ENCODE measurements around the gene CCDC13. TPM values are rescaled to one million over a fixed set of nuclear protein-coding genes. Genes with fewer than 3 reads are reported as not detected.

CCDC13 gene
- total and polyA plus RNA-seq, 10 of the 15 experiments (the other 5 are each of a cell fraction or from before 2014, with no cell fraction given) = 0.13 to 0.81 (median 0.30) TPM; not detected in 4

GRCh38 chr3:42728056-42728455 is 45.0 kb downstream of the CCDC13 start (continued):
- TF ChIP-seq MYC (IDR thresholded peaks at IDR 0.05; ENCODE audit: insufficient read depth, insufficient read length, insufficient replicate concordance, low read length, severe bottlenecking) (no peak), MTA2 (IDR thresholded peaks at IDR 0.05; ENCODE audit: low read depth) (no peak), EGR1 (IDR thresholded peaks at IDR 0.05; ENCODE audit: borderline replicate concordance in 1 of 2, low read depth in 2 of 2, low read length in 2 of 2) (no peak), SIN3A (IDR thresholded peaks at IDR 0.05; ENCODE audit: low read depth, low read length) (no peak), BCL11A (IDR thresholded peaks at IDR 0.05; ENCODE audit: low read depth, low read length) (no peak), STAT3 (IDR thresholded peaks at IDR 0.05; ENCODE audit: low read depth, low read length) (no peak), ZNF24 (IDR thresholded peaks at IDR 0.05) (no peak)

GRCh38 chr3:42725454-42725853 is 47.6 kb downstream of the CCDC13 start:
- ChIA-PET CTCF (interaction anchor here (0.9 kb wide), 1 partner anchor 17 kb away, joined by 3 read pairs; no protein-coding TSS in a partner anchor), RAD21 (ENCODE audit: unreplicated experiment) (no interaction called here), POLR2A (no interaction called here), SMC1A (ENCODE audit: uncharacterized antibody, unreplicated experiment) (no interaction called here)
- 31% methylated on average over 2 of the region's 2 CpGs for WGBS (ENCODE audit: insufficient coverage, insufficient replicate concordance, low lambda C conversion rate, missing lambda C conversion rate)
- no peak overlapping the region for H3K4me3 ChIP-seq
- in situ Hi-C loops (cut with MboI) (no loop called here), intact Hi-C loops (cut with micrococcal nuclease; ENCODE audit: unreplicated experiment) (no loop called here)
- H3K79me2 ChIP-seq (ENCODE audit: control insufficient read depth, insufficient read depth, low read length) = no peaks in the 10 kb centered on the region
- no peaks in the 10 kb centered on the region for H3K27me3 ChIP-seq (replicated peaks in 1 of 2; ENCODE audit: control insufficient read depth in 2 of 2, insufficient read depth in 2 of 2, low read length in 1 of 2)
- H3K4me1 ChIP-seq (ENCODE audit: control insufficient read depth, insufficient read depth, low read length) = no peaks in the 10 kb centered on the region
- H2AFZ ChIP-seq (ENCODE audit: control insufficient read depth, low read depth, low read length) = no peak overlapping the region
- BruUV-seq (replicated peaks) = no TSS peak
- H3K27ac ChIP-seq (ENCODE audit: control insufficient read depth, insufficient read depth) = no peak overlapping the region
- FAIRE-seq (no peak), ATAC-seq (no peak), DNase-seq (ENCODE audit: low read depth, low spot score) (no peak)
- H3K9ac ChIP-seq (ENCODE audit: control insufficient read depth, insufficient read depth, low read length) = no peak overlapping the region
- H4K20me1 ChIP-seq (ENCODE audit: control insufficient read depth, insufficient read depth) = no peaks in the 10 kb centered on the region
- no peaks in the 10 kb centered on the region for H3K9me3 ChIP-seq (replicated peaks; ENCODE audit: control insufficient read depth, insufficient read depth, low read length)
- H3K4me2 ChIP-seq (ENCODE audit: control insufficient read depth, insufficient read depth) = no peak overlapping the region
- H3K36me3 ChIP-seq (ENCODE audit: control insufficient read depth in 2 of 2, insufficient read depth in 2 of 2, low read length in 1 of 2) = no peaks in the 10 kb centered on the region
- TF ChIP-seq POLR2A (IDR thresholded peaks at IDR 0.05; ENCODE audit: low read depth, low read length) (no peak), BCLAF1 (IDR thresholded peaks at IDR 0.05) (no peak), FOXM1 (IDR thresholded peaks at IDR 0.05; ENCODE audit: low read depth, low read length) (no peak), E2F4 (IDR thresholded peaks at IDR 0.05; ENCODE audit: low read depth, low read length) (no peak), FOXK2 (IDR thresholded peaks at IDR 0.05) (no peak), REST (IDR thresholded peaks at IDR 0.05; ENCODE audit: low read depth, low read length) (no peak), MYB (IDR thresholded peaks at IDR 0.05; ENCODE audit: borderline replicate concordance, low read depth, low read length) (no peak), PAX5 (IDR thresholded peaks at IDR 0.05; ENCODE audit: borderline replicate concordance, low read depth, low read length) (no peak), MLLT1 (IDR thresholded peaks at IDR 0.05) (no peak)

Measured in GM12878 (cell line).